H9 (cell line): ENCODE data around the gene LYPD6. TPM values are rescaled to one million over a fixed set of nuclear protein-coding genes. Genes with fewer than 3 reads are reported as not detected.

ENCODE experiments used
- DNase-seq: peaks from one replicate; pipeline ENCODE4 v3.0.0-alpha.2; 2017
- H2AFZ ChIP-seq: one replicate; pipeline ENCODE4 v1.6.1; 2013; ENCODE audit warnings: mild to moderate bottlenecking, low read length, control low read depth, moderate library complexity
- H2AK5ac ChIP-seq: 2 replicates; pipeline ENCODE4 v1.6.1; 2013; ENCODE audit warnings: low read length, control low read depth, mixed read lengths; ENCODE audit not compliant: insufficient read length
- H2BK120ac ChIP-seq: one replicate; pipeline ENCODE4 v1.6.1; 2013; ENCODE audit warnings: low read depth, mild to moderate bottlenecking, low read length, control low read depth, inconsistent platforms; ENCODE audit not compliant: poor library complexity, severe bottlenecking
- H2BK12ac ChIP-seq: 2 replicates; pipeline ENCODE4 v1.6.1; 2013; ENCODE audit warnings: low read length, control low read depth, mixed read lengths, low read depth; ENCODE audit not compliant: insufficient read length
- H2BK15ac ChIP-seq: 2 replicates; pipeline ENCODE4 v1.6.1; 2013; ENCODE audit warnings: low read depth, low read length, control low read depth
- H2BK20ac ChIP-seq: one replicate; pipeline ENCODE4 v1.6.1; 2013; ENCODE audit warnings: low read depth, mild to moderate bottlenecking, low read length, control low read depth, inconsistent platforms; ENCODE audit not compliant: poor library complexity, severe bottlenecking
- H2BK5ac ChIP-seq: 2 replicates; pipeline ENCODE4 v1.6.1; 2013; ENCODE audit warnings: low read length, control low read depth, mixed read lengths; ENCODE audit not compliant: insufficient read length
- H3K14ac ChIP-seq: 2 replicates; pipeline ENCODE4 v1.6.1; 2013; ENCODE audit warnings: low read length, control low read depth; ENCODE audit not compliant: insufficient read depth
- H3K18ac ChIP-seq: 2 replicates; pipeline ENCODE4 v1.6.1; 2013; ENCODE audit warnings: low read depth, mild to moderate bottlenecking, mixed read lengths, low read length, control low read depth; ENCODE audit not compliant: insufficient read length
- H3K23ac ChIP-seq: 2 replicates; pipeline ENCODE4 v1.6.1; 2013; ENCODE audit warnings: low read length, control low read depth, mixed read lengths, low read depth; ENCODE audit not compliant: insufficient read length
- H3K23me2 ChIP-seq: 2 replicates; pipeline ENCODE4 v1.6.1; 2013; ENCODE audit warnings: low read depth, mild to moderate bottlenecking, mixed read lengths, low read length, control low read depth; ENCODE audit not compliant: insufficient read length, poor library complexity, severe bottlenecking
- H3K27ac ChIP-seq: 2 replicates; pipeline ENCODE4 v1.5.1; 2013; ENCODE audit warnings: low read length, control low read depth, mixed read lengths, low read depth; ENCODE audit not compliant: insufficient read length
- H3K27me3 ChIP-seq: 2 replicates; pipeline ENCODE4 v1.6.1; 2013; ENCODE audit warnings: low read length, control low read depth, inconsistent platforms; ENCODE audit not compliant: insufficient read depth
- H3K4ac ChIP-seq: 2 replicates; pipeline ENCODE4 v1.6.1; 2013; ENCODE audit warnings: low read depth, mild to moderate bottlenecking, control low read depth, inconsistent platforms, low read length, moderate library complexity
- H3K4me1 ChIP-seq: 2 replicates; pipeline ENCODE4 v1.6.1; 2013; ENCODE audit warnings: low read length, control low read depth, inconsistent platforms; ENCODE audit not compliant: insufficient read depth
- H3K4me2 ChIP-seq: 2 replicates; pipeline ENCODE4 v1.6.1; 2013; ENCODE audit warnings: low read length, control low read depth, mixed read lengths; ENCODE audit not compliant: insufficient read length, insufficient read depth
- H3K56ac ChIP-seq: 2 replicates; pipeline ENCODE4 v1.6.1; 2013; ENCODE audit warnings: low read depth, mild to moderate bottlenecking, mixed read lengths, low read length, control low read depth; ENCODE audit not compliant: insufficient read length
- H3K79me1 ChIP-seq: 2 replicates; pipeline ENCODE4 v1.6.1; 2013; ENCODE audit warnings: low read depth, mild to moderate bottlenecking, moderate library complexity, low read length, control low read depth, inconsistent platforms; ENCODE audit not compliant: insufficient read depth, poor library complexity, severe bottlenecking
- H3K79me2 ChIP-seq: 2 replicates; pipeline ENCODE4 v1.6.1; 2013; ENCODE audit warnings: low read length, control low read depth, inconsistent platforms; ENCODE audit not compliant: insufficient read depth
- H3K9ac ChIP-seq: 2 replicates; pipeline ENCODE4 v1.6.1; 2013; ENCODE audit warnings: low read length, control low read depth, mixed read lengths; ENCODE audit not compliant: insufficient read length; ENCODE audit errors: extremely low read depth
- H3K9me3 ChIP-seq: one replicate; pipeline ENCODE4 v1.6.1; 2013; ENCODE audit warnings: low read depth, low read length, inconsistent platforms; ENCODE audit not compliant: control insufficient read depth
- H3T11ph ChIP-seq: one replicate; pipeline ENCODE4 v1.6.1; 2013; ENCODE audit warnings: mild to moderate bottlenecking, low read length, control low read depth, inconsistent platforms
- H4K20me1 ChIP-seq: one replicate; pipeline ENCODE4 v1.6.1; 2013; ENCODE audit not compliant: control insufficient read depth, insufficient read length, insufficient read depth
- H4K5ac ChIP-seq: 2 replicates; pipeline ENCODE4 v1.6.1; 2013; ENCODE audit warnings: low read depth, mild to moderate bottlenecking, mixed read lengths, low read length, control low read depth; ENCODE audit not compliant: insufficient read length
- H4K8ac ChIP-seq: replicated peaks from 2 replicates; pipeline ENCODE4 v1.6.1; 2013; ENCODE audit warnings: low read length, control low read depth, mixed read lengths, low read depth; ENCODE audit not compliant: insufficient read length
- H4K91ac ChIP-seq: 2 replicates; pipeline ENCODE4 v1.6.1; 2013; ENCODE audit warnings: low read depth, mild to moderate bottlenecking, moderate library complexity, mixed read lengths, low read length, control low read depth; ENCODE audit not compliant: insufficient read length
- H3K27ac Mint-ChIP-seq, 3 experiments: 2 replicates in 2 of 3; 3 replicates in 1 of 3; pipeline ENCODE4 v1.8.0; 2020 to 2021; ENCODE audit warnings: mixed read lengths in 3 of 3, mild to moderate bottlenecking in 1 of 3, moderate library complexity in 1 of 3
- H3K27me3 Mint-ChIP-seq: 2 replicates; pipeline ENCODE4 v1.8.0; 2021; ENCODE audit warnings: low read depth, mild to moderate bottlenecking, moderate library complexity, mixed read lengths
- H3K36me3 Mint-ChIP-seq, 3 experiments: 2 replicates in 2 of 3; 3 replicates in 1 of 3; pipeline ENCODE4 v1.8.0; 2020 to 2021; ENCODE audit warnings: low read depth in 3 of 3, mixed read lengths in 3 of 3; ENCODE audit not compliant: insufficient read depth in 1 of 3
- H3K4me1 Mint-ChIP-seq, 2 experiments: 2 replicates each; pipeline ENCODE4 v1.8.0; 2020; ENCODE audit warnings: mixed read lengths in 2 of 2
- H3K4me3 Mint-ChIP-seq, 2 experiments: 2 replicates in 1 of 2; 3 replicates in 1 of 2; pipeline ENCODE4 v1.8.0; 2020 to 2021; ENCODE audit warnings: mild to moderate bottlenecking in 2 of 2, mixed read lengths in 2 of 2, moderate library complexity in 1 of 2
- H3K9me3 Mint-ChIP-seq, 2 experiments: 2 replicates in 1 of 2; 3 replicates in 1 of 2; pipeline ENCODE4 v1.8.0; 2020; ENCODE audit warnings: mild to moderate bottlenecking in 2 of 2, mixed read lengths in 2 of 2, moderate library complexity in 1 of 2
- CTCF ChIP-seq: fragments of 200-600 bp; sonication (generic); conservative IDR thresholded peaks from 3 replicates; pipeline ENCODE4 v1.8.0; 2021; ENCODE audit warnings: antibody characterized with exemption, mild to moderate bottlenecking
- WGBS: extraction: QIAGEN DNeasy Blood & Tissue Kit; methylation state at CpG from one replicate; pipeline ENCODE4 v1.1.7; 2013; ENCODE audit warnings: missing lambda C conversion rate, low lambda C conversion rate, mixed read lengths; ENCODE audit not compliant: insufficient read length; ENCODE audit errors: extremely low coverage; 5-methylcytosine and 5-hydroxymethylcytosine counted together
- total RNA-seq: library from RNA; stranded (reverse); gene quantifications from 2 replicates; pipeline ENCODE4 v1.2.1, GENCODE V29; 2021

LYPD6 gene
- total RNA-seq, 1 experiment from 2014 or later, result 3.0 TPM

- no peaks in the 10 kb centered on the region for H3K9me3 ChIP-seq
- no peak overlapping the region for H2BK120ac ChIP-seq
- H3K4ac ChIP-seq, result no peak overlapping the region
- Mint-ChIP-seq H3K27ac (no peak overlapping the region), H3K4me1 (peaks cover 21 to 25% of the 10 kb centered on the region in 2 experiments), H3K36me3 (no peaks in the 10 kb centered on the region), H3K4me3 (peak overlapping the region in 1 of 2 experiments; percentile 20; a peak in 2 of 5 replicates), H3K9me3 (peaks cover 0 to 3% of the 10 kb centered on the region in 2 experiments; a peak in 1 of 5 replicates), H3K27me3 (no peaks in the 10 kb centered on the region; the same call in 1 of the 2 replicates)
- no peak overlapping the region for H3K4me2 ChIP-seq
- no peak overlapping the region for H4K8ac ChIP-seq
- no peak overlapping the region for H3K56ac ChIP-seq
- no peaks in the 10 kb centered on the region for H4K20me1 ChIP-seq
- H3K79me1 ChIP-seq, result no peaks in the 10 kb centered on the region
- H3K27me3 ChIP-seq, result no peaks in the 10 kb centered on the region
- H3K23me2 ChIP-seq, result no peaks in the 10 kb centered on the region
- no peak overlapping the region for H2BK20ac ChIP-seq
- H3K9ac ChIP-seq, result no peak overlapping the region
- no peak overlapping the region for H3K23ac ChIP-seq
- no peak overlapping the region for H2AK5ac ChIP-seq
- H4K5ac ChIP-seq, result no peak overlapping the region
- WGBS, result no CpG with 5 or more reads among the region's 8 CpGs
- no peak overlapping the region for H4K91ac ChIP-seq
- no peaks in the 10 kb centered on the region for H3K4me1 ChIP-seq
- no peaks in the 10 kb centered on the region for H3K79me2 ChIP-seq
- TF ChIP-seq CTCF, result peak; percentile 90
- no peak overlapping the region for H3K27ac ChIP-seq
- no peak overlapping the region for H3K18ac ChIP-seq
- H2BK12ac ChIP-seq, result no peak overlapping the region
- no peak overlapping the region for H2BK5ac ChIP-seq
- H3K14ac ChIP-seq, result no peak overlapping the region
- peak; percentile 72 for DNase-seq
- H2AFZ ChIP-seq, result no peak overlapping the region
- H2BK15ac ChIP-seq, result no peak overlapping the region
- H3T11ph ChIP-seq, result no peak overlapping the region
Observed at GRCh38 chr2:149313512-149313972, 16.8 kb upstream of the LYPD6 start.
